ENCODE data around the gene PLXNA3. TPM values are rescaled to one million over a fixed set of nuclear protein-coding genes. Genes with fewer than 3 reads are reported as not detected.

PLXNA3 gene
- polyA plus RNA-seq, 3 donors: 0.02 to 10.9 TPM; not detected in 1

DNA sequence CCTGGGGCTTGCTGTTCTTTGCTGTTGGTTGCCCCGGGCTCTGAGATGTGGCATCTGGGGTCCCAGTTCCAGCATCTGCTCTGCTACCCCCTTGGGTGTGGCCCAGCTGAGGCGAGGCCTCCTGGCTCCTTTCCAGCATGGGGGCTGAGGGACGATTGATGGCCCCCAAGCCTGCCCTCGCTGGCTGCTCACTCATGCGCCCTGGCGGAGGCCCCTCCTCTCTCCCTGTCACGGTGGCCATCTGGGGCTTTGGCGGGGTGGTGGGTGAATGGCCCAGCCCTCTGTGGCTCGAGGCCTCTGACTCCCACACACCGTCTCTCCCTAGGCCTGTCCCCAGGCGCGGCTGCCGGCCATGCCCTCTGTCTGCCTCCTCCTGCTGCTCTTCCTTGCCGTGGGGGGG lies 1.8 kb downstream of the PLXNA3 start:
- H3K27ac ChIP-seq (ENCODE audit: low read depth in 1 of 2, low read length in 2 of 2): no peak overlapping the region
- H4K20me1 ChIP-seq (ENCODE audit: insufficient read depth, low read length): no peaks in the 10 kb centered on the region
- H3K9me3 ChIP-seq (replicated peaks in 1 of 2; ENCODE audit: control insufficient read depth in 1 of 2, insufficient read depth in 1 of 2, low read length in 2 of 2): no peaks in the 10 kb centered on the region
- H3K36me3 Mint-ChIP-seq: peaks cover 0 to 3% of the 10 kb centered on the region in 2 donors
- peaks cover 0 to 17% (median 4%) of the 10 kb centered on the region in 7 donors for H3K9me3 Mint-ChIP-seq
- H2AFZ ChIP-seq (ENCODE audit: insufficient read depth, low read depth, low read length, poor library complexity, severe bottlenecking): no peak overlapping the region
- no peaks in the 10 kb centered on the region for H3K79me2 ChIP-seq (ENCODE audit: insufficient read depth, low read length)
- peaks cover 6% of the 10 kb centered on the region in 2 donors for H3K4me1 ChIP-seq (ENCODE audit: control insufficient read depth in 1 of 2, insufficient read depth in 2 of 2, low read length in 2 of 2)
- H3K4me3 Mint-ChIP-seq: no peak overlapping the region
- no peak overlapping the region for H3K27ac Mint-ChIP-seq
- WGBS (ENCODE audit: insufficient coverage): 80% methylated on average over 1 of the region's 14 CpGs
- TF ChIP-seq CTCF (IDR thresholded peaks at IDR 0.05): no peak
- no peaks in the 10 kb centered on the region for H3K36me3 ChIP-seq (replicated peaks in 1 of 2; ENCODE audit: control insufficient read depth in 1 of 2, insufficient read depth in 2 of 2, low read length in 2 of 2)
- peaks cover 12% of the 10 kb centered on the region for H3K4me1 Mint-ChIP-seq
- H3K4me3 ChIP-seq (replicated peaks in 1 of 3; ENCODE audit: low read depth in 2 of 3, low read length in 3 of 3): no peak overlapping the region
- H3K27me3 Mint-ChIP-seq (ENCODE audit: low read depth in 3 of 3): peaks cover 11 to 29% (median 22%) of the 10 kb centered on the region in 3 donors
- intact Hi-C loops (cut with micrococcal nuclease): no loop called here
- no peak overlapping the region for H3K9ac ChIP-seq (ENCODE audit: insufficient read depth, low read length, poor library complexity, severe bottlenecking)
- H3K27me3 ChIP-seq (ENCODE audit: control insufficient read depth in 2 of 2, insufficient read depth in 2 of 2, low read length in 2 of 2): peaks cover 0 to 12% of the 10 kb centered on the region in 2 donors
- no peak overlapping the region for H3K4me2 ChIP-seq (replicated peaks; ENCODE audit: extremely low read depth, low read length, poor library complexity, severe bottlenecking)
- no peak for DNase-seq

DNA sequence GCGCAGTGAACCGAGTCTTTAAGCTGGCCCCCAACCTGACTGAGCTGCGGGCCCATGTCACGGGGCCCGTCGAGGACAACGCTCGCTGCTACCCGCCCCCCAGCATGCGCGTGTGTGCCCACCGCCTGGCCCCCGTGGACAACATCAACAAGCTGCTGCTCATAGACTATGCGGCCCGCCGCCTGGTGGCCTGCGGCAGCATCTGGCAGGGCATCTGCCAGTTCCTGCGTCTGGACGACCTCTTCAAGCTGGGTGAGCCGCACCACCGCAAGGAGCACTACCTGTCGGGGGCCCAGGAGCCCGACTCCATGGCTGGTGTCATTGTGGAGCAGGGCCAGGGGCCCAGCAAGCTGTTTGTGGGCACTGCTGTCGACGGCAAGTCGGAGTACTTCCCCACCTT lies 2.2 kb downstream of the PLXNA3 start:
- Histone ChIP-seq H3K27ac (ENCODE audit: low read depth in 1 of 2, low read length in 2 of 2) (no peak overlapping the region), H4K20me1 (ENCODE audit: insufficient read depth, low read length) (no peaks in the 10 kb centered on the region), H3K4me2 (replicated peaks; ENCODE audit: extremely low read depth, low read length, poor library complexity, severe bottlenecking) (no peak overlapping the region), H3K4me3 (replicated peaks in 1 of 3; ENCODE audit: low read depth in 2 of 3, low read length in 3 of 3) (no peak overlapping the region), H3K36me3 (replicated peaks in 1 of 2; ENCODE audit: control insufficient read depth in 1 of 2, insufficient read depth in 2 of 2, low read length in 2 of 2) (no peaks in the 10 kb centered on the region), H2AFZ (ENCODE audit: insufficient read depth, low read depth, low read length, poor library complexity, severe bottlenecking) (no peak overlapping the region), H3K4me1 (ENCODE audit: control insufficient read depth in 1 of 2, insufficient read depth in 2 of 2, low read length in 2 of 2) (peaks cover 6% of the 10 kb centered on the region in 2 donors), H3K9ac (ENCODE audit: insufficient read depth, low read length, poor library complexity, severe bottlenecking) (no peak overlapping the region), H3K79me2 (ENCODE audit: insufficient read depth, low read length) (no peaks in the 10 kb centered on the region), H3K9me3 (replicated peaks in 1 of 2; ENCODE audit: control insufficient read depth in 1 of 2, insufficient read depth in 1 of 2, low read length in 2 of 2) (no peaks in the 10 kb centered on the region), H3K27me3 (ENCODE audit: control insufficient read depth in 2 of 2, insufficient read depth in 2 of 2, low read length in 2 of 2) (peaks cover 0 to 12% of the 10 kb centered on the region in 2 donors)
- H3K9me3 Mint-ChIP-seq: peaks cover 0 to 18% (median 4%) of the 10 kb centered on the region in 7 donors
- H3K36me3 Mint-ChIP-seq: peaks cover 0 to 3% of the 10 kb centered on the region in 2 donors
- peaks cover 11 to 29% (median 22%) of the 10 kb centered on the region in 3 donors for H3K27me3 Mint-ChIP-seq (ENCODE audit: low read depth in 3 of 3)
- 94% methylated on average over 20 of the region's 26 CpGs for WGBS (ENCODE audit: insufficient coverage)
- H3K4me3 Mint-ChIP-seq: no peak overlapping the region
- peaks cover 12% of the 10 kb centered on the region for H3K4me1 Mint-ChIP-seq
- intact Hi-C loops (cut with micrococcal nuclease): no loop called here
- no peak for DNase-seq
- no peak overlapping the region for H3K27ac Mint-ChIP-seq
- TF ChIP-seq CTCF (IDR thresholded peaks at IDR 0.05): no peak

Measured in CD14-positive monocyte (primary cell).